HG02588 (cell line): Measurements from ENCODE around the gene PIAS2.
"Not testable (repeated sequence)": the region's sequence is repeated elsewhere in the genome, so short reads cannot be mapped to it uniquely, and the experiment has no call there.

Experiments used
- ATAC-seq: cut with Tn5 transposase; IDR thresholded peaks from one replicate; pipeline ENCODE4 v1.9.1; 2021; ENCODE audit warnings: mild to moderate bottlenecking, moderate library complexity; ENCODE audit not compliant: unreplicated experiment

PIAS2 gene, protein sequence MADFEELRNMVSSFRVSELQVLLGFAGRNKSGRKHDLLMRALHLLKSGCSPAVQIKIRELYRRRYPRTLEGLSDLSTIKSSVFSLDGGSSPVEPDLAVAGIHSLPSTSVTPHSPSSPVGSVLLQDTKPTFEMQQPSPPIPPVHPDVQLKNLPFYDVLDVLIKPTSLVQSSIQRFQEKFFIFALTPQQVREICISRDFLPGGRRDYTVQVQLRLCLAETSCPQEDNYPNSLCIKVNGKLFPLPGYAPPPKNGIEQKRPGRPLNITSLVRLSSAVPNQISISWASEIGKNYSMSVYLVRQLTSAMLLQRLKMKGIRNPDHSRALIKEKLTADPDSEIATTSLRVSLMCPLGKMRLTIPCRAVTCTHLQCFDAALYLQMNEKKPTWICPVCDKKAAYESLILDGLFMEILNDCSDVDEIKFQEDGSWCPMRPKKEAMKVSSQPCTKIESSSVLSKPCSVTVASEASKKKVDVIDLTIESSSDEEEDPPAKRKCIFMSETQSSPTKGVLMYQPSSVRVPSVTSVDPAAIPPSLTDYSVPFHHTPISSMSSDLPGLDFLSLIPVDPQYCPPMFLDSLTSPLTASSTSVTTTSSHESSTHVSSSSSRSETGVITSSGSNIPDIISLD

DNA sequence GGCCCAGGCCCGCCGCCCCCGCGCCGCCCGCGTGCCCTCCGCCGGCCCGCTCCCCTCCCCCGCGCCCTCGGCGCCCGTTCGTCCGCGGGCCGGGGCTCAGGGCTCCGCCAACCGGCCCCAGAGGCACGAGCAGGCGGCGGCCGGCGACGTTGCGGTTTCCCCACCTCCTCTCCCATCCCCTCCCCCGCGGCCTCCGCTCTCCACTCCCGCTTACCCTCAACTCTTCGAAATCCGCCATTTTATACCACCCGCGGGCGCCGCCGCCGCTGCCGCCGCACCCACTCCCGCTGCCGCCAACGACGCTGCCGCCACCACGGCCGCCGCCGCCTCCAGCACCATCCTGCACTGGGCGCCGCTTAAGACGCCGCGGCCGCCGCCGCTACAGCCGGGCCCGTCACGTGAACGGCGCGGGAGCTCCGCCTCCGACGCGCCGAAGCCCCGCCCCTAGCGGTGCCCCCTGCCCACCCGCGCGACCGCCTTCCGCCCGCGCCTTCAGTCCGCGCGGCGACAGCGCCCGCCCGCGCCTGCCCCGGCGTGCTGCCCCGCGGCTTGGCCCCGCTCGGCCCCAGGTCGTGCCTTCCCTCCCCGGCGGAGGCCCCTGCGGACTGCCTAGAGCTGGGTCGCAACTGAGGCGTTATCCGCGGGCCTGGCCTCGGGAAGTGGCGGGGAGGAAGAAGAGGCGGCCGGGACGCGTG, at the start of gene PIAS2, which contains the start of gene KATNAL2:
Gene PIAS2, minus strand, starts transcription at position 400 of the 695 bp plus-strand sequence. Its CDS starts 162 bp downstream, at position 238.
Gene KATNAL2, plus strand, starts transcription at position 495 of the 695 bp plus-strand sequence. CDS start 29,271 bp downstream, outside the sequence.
- peak; percentile 86 for ATAC-seq

DNA sequence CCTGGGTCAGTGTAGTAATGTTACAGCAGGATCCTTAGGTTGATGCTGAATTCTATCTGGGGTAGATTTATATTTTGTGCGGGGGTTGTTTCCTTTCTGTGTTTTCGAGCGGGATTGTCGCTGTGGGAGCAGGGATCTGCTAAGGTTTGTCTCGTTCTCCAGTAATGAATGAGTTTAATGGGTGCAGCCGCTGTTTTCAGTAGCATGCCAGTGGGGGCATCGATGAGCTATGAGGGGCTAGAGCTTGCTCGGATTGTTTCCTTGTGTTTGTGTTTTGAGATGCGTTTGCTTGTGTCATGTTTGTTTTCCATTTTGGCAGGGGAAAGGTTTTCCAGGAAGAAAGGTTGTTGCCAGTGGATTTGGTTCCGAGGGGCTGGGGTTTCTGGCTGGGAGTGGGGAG, 49.0 kb upstream of the PIAS2 start:
- ATAC-seq = not testable (repeated sequence)

DNA sequence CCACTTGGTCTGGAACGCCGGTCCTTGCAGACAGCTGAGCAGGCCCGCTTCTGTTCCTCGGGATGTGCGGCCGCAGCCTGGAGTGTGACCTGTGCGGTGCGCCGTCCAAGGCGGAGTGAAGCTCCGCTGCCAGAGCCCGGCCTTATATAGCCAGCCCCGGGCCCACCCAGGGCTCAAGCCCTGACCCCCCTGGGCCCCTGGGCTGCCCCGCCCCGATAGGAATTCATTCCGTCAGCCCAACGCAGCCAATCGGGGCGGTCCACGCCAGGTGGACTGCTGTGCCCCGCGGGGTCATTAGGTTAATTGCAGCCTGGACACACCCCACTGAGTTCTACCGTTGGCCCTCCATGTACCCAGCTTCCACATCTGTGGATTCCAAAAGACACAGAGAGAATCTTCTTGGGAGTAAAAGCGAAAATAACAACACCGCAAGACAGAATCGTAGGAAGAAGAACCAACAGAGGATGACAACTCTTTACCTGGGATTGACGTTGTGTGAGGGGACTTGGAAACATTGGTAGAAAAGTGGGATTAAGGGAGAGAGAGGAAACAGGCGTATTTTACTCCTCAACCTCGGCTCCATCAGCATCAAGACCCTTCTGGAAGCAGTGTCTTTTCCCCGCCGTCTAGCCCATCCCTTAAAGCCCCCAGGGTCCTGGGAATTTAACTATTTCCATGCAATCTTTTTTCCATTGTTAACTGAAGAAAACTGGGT, 47.4 kb upstream of the PIAS2 start:
- ATAC-seq = not testable (repeated sequence)

DNA sequence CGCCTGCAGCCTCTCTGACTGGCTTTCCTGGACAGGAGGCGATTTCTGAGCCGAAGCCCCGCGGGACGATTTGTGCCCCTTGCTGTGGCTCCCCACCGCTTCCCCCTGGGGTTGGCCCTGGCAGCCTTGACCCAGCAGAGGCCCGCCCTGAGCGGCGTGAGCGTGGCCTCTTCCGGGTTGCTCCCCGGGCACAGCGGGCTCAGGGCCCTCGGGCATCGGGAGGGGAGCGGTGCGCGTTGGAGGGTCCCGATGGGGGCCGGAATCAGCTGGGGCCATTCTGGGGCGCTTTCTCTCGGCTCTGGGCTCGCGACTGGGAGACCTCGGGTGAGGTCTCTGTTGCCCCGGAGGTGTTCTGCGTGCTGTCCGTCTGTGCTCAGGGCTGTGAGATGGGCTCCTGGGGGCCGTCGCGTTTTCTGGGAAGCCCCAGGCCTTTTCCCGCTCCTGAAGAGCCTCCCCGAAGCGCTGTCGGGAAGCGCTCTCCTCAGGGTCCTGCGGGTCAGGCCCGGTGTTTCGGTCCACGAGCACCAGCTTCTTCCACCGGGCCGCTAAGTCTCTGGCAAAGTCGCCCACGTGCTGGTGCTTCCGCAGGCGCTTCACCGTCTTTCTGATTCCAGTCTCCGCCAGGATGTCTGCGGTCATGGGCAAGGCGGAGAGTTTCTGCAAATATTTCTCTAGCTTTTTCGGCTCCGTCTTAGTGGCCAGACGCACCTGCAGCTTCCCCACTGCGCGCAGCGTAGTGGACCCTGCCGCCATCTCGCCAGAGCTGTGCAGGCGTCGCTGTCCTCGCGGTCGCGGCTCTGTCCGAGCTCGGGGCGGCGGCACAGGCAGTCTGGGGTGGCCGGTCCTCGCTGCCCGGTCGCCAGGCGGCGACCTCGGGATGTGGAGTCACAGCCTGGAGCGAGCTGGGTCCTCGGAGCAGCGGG, 46.6 kb upstream of the PIAS2 start:
- not testable (repeated sequence) for ATAC-seq

DNA sequence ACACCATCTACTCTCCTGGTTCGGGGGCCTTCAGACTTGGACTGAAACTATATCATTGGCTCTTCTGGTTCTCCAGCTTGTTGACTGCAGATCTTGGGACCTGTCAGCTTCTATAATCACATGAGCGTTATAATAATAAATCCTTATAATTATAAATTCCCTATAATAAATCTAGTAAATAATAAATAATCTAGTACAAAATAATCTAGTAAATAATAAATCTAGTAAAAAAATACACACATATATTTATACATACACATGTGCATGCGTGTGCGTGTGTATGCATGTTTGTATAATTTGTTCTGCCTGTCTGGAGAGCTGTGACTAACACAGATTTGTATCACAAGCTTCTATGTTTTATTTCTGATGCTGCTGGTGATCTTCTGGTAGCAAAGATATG, 40.9 kb upstream of the PIAS2 start:
- no peak for ATAC-seq

DNA sequence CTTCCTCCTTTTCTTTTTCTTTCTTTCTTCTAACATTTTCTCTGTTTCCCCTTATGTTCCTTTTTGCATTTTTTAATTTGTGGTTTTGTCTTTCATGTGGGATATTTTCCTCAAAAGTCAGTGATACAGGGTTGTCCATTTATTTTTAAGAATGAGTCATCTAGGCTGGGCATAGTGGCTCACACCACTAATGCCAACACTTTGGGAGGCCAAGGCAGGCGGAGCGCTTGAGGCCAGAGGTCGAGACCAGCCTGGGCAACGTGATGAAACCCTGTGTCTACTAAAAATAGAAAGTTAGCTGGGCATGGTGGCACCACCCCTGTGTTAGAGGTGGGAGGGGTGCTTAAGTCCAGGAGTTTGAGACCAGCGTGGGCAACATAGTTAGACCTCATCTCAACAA, 35.9 kb upstream of the PIAS2 start:
- no peak for ATAC-seq

DNA sequence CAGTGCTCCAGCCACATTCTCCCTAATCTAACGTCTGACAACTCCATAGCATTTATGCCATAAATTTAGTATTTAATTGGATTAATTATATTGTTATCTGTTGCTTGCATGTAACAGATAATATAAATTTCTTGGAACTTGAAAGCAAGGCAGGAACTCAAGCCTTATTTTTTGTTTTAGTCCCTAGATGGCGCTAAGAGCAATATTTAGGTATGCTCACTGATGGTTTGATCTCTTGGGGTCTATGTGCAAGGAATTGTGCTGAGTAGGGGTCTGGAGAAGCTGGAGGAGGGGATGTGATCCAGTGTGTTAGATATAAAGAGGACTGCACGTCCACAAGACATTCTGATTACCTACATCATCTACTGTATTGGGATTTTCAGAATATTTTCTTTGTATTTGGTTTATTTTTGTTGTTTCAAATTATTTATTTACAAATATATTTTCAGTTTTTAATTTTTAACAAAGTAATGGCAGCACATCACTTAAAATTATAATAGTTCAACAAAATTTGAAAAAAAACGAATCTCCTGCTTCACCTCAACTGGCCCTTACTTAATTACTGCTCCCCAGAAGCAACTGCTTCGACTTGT, 32.9 kb upstream of the PIAS2 start:
- no peak for ATAC-seq

DNA sequence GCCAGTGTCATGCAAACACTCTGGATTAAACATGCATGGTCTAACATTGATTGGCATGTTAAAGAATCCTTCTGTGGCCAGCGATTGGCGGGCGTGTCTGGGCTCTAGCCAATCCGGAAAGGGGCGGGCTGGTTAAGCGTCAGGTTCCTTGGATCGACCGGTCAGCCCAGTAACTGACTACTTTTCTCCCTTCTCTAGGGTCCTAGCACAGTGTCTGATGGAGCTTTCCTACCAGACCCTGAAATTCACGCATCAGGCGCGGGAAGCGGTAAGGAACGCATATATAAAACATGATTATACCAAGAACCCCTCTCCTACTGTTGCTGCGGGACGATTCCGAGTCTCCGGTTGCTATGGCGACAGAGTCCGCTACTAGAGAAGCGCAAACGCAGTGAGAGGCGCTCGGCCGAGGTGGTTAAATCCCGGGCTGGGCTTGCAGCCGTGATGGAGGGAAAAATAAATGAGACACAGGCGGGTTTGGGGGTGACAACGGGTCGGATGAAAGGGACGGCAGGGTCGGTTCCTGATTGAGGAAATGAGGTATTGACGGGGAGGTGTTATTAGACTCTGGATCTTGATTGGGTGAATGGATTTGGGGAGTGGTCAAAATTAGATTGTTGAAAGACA, 29.5 kb upstream of the PIAS2 start:
- ATAC-seq = peak; percentile 96

DNA sequence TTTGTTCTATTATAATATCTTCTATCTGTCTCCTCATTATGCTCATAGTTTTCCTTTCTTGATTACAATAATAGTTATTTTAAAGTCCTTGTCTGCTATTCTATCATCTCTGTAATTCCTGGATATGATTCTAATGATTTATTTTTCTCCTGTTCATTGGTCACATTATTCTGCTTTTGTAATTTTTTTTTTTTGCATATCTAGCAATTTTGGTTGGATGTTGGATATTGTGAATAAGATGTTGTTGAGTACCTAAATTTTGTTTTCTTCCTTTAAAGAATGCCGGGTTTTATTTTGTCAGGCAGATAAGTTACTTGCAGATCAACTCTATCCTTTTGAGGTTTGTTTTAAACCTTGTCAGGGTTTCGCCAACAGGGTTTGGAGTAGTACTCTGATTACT, 25.3 kb upstream of the PIAS2 start:
- no peak for ATAC-seq

DNA sequence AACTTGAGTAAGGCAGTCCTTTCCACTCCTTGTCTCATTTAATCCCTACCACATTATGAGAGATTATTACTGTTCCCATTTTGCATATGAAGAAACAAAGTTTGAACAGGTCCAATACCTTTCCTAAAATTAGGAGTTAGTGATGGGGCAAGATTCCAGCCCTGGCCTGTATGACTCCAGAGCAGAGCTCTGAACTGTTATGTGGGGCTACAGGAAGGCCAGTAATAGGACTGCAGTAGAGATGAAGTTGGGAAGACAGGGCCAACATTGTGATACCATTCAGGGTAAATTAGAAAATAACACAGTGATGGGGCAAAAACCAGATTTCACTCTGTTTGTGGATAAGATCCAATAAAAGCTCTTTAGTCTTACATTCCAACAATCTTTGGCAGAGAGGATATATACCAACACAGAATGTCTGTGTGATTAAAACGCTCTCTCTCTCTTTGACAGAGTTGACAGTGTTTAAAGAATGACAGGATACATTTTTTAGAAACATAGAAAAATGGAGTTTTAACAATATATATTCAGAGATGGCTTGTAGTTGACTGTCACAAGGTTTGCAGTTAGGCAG, 22.8 kb upstream of the PIAS2 start:
- ATAC-seq = no peak

DNA sequence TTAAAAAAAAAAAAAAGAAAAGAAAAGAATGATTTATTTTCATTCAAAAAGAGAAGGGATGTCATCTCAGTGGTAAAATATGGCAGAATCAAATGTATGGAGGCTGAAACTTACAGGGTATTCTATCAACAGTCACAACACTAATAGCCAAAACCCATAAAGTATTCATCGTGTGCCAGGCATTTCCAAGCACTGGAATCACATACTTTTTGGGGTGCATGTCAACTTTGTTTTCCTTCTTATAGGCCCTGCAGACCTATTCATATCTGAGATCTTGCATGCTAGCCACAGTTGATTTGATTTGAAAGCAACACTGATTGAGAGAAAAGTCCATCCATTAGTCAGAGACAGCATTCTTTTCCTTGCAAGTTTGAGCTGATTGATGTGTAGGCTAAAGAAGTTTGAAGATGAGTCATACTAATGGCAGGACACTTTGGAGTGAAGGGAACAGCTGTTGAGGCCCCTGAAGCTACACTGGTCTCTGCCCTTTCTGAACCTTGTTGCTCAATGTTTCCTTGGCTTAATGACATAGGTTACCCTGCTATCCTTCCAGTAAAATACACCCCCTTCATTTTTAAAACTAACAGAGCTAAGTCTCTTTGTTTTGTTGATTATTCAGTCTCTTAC, 22.1 kb upstream of the PIAS2 start:
- ATAC-seq = no peak

DNA sequence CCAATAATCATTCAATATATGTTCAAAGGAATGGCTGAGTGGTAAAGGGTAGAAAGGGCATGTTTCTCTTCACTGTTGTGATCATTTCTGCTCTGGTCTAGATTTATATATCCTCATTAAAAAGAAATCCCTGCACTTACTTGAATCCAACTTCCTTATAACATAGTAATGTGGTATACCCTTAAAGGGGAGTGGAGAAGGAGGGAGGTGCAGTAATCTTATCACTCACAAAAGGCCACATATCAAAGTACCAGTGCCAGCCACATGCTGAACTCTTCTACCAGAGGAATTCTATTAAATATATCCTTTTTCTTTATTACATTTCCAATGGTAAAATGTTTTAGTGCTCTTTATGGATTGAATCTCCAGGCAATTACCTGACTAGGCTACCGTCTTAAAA, 3.3 kb upstream of the PIAS2 start:
- no peak for ATAC-seq

DNA sequence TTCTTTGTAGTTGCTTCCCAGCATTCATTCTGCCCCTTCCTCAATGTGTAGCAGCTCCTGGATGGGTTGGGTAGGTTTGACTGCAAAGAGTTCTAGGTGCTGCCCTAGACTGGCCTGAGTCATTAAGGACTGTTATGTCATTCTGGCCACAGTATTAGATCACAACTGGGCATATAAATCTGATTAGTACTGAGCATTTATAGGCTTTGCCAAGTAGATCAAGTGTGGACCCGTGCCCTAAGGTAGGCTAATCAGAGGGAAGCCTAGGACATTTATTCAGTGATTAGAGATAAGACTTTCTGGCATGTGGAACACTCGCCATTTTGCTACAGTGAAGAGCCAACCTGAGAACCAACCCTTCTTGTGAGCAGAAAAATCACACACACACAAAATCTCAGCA, 2.8 kb upstream of the PIAS2 start:
- ATAC-seq = no peak

DNA sequence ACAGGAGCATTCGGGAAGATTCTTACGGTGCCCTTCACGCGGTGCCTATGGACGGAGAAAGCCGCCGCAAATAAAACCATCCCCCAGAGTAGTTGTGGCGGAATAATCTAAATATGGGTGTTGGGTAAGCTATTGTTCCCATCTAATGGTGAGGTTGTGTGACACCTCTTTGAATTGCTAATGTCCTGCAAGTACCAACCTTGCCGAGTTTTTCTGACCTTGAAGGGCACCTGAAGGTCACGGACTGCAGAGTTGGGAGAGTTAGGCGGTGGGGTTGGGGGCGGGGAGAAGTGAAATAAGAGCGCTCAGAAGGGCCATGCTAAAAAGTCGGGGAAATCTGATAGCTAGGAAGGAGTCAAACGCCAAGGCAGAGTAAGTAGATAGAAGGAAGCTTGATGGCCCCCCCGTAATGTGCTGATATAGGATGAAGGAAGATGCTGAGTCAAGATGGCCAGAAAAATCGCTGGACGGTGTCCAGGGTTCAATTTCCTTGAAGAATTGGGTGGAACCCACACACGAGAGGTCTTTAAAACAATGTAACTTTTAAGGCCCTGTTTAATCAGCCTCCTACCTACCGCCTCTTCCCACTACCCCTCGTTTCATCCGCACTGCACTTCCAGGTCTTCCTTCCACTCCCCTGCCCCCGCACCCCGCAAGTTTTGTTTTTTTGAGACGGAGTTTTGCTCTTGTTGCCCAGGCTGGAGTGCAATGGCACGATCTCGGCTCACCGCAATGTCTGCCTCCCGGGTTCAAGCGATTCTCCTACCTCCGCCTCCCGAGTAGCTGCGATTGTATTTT, 695 bp upstream of the PIAS2 start:
- ATAC-seq = peak; percentile 5

DNA sequence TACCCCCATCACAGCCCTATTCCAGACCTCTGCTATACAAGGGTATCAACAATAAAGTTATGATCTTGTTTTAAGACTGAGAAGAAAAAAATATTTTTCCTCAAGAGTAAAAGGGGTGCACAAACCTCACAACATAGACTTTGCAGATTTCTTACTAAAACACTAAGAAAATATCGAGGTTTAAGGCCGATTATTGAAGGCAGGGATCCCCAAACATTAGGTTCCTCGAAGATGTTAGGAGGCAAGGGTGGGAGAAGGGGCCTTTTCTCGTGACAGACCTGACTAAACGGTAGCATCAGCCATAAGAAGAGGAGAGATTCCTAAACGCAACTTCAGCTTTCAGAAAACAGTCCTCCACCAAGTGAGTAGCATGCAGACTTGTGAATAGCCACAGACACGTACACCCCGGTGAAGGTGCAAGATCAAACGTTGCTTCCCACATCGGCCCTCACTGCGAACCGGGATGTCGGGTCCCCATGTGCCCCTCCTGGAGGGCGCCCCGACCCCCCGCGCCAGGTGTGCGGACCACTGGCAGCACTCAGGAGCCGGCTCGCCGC, 678 bp downstream of the PIAS2 start:
- ATAC-seq = peak; percentile 37

DNA sequence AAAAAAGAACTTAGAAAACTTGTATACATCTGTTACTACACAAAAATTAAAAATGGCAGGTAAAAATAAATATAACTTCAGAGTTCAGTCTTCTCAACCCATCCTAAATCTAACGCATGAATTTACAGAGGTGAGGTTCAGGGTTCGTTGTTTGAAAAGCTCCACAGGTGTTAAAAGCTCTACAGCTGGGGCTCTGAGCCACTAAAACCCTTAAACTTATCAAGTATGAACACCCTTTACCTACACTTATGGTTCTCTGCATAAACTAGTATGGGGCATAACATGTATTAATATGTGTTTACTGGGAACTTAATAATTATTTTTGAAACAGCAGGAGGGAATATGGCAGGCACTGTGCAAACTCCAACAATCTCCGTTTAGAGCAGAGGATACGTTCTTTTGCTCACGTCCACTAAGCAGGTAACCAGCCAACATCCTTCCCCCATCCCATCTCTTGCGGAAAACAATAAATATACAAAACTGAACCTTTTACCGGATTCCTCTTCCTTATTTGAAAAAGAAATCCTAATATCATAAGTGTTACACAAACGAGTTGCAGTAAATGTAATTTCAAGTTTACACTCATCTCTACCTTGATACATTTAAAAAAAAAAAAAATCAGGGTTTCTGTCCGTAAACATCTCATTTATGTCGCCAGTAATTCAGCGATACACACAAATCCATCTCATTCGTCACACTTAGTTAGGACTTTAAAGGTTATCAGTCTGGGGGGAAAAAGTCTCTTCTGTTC, 1.3 kb downstream of the PIAS2 start:
- ATAC-seq = no peak

DNA sequence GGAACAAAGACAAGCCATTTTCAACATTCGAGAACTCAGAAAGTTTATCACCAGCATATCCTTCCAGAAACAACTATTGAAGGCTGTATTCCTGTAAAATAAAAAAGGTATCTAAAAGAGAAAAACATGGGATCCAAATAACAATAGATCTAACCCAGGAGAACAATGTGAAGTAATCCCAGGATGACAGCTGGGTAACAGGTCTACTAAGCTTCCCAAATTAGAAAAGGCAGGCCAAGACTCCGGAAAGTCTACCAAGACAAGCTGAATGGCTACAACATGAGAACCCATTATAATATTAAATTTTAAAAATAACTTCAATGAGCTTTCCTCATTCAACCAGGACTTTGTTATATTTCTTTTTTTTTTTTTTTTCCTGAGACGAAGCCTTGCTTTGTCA, 6.5 kb downstream of the PIAS2 start:
- no peak for ATAC-seq
